Measurements from ENCODE around the gene RBM17. TPM values are rescaled to one million over a fixed set of nuclear protein-coding genes. Genes with fewer than 3 reads are reported as not detected.

Gene RBM17
- total RNA-seq, 6 donors from 2014 or later = 67.6 to 192 (median 84.8) TPM

Small RNA genes lying within 50 kb of the gene (small RNA-seq; reads per million reads assigned to genes)
- gene MIR3155A = 0 to 0.14 (median 0) reads per million in 4 donors

Other genes starting within 250 kb of the RBM17 start
- gene ANKRD16, start 199.1 kb upstream of the RBM17 start, total RNA-seq = 10 to 100 TPM in 2 of 6 donors, 1 to 10 TPM in 4; 4.3 to 27.2 (median 7.5) TPM
- 100 to 1,000 TPM in 2 of 6 donors, 10 to 100 TPM in 4; 62.4 to 186 (median 77.4) TPM for gene FBH1, start 198.8 kb upstream of the RBM17 start, total RNA-seq
- 10 to 100 TPM; 28.0 to 72.6 (median 35.1) TPM for gene IL15RA, start 111.5 kb upstream of the RBM17 start, total RNA-seq
- 1 to 10 TPM in 4 of 6 donors, under 1 TPM in 1, not detected in 1; 0.91 to 8.4 (median 4.0) TPM for gene IL2RA, start 26.7 kb upstream of the RBM17 start, total RNA-seq
- gene PFKFB3, start 113.9 kb downstream of the RBM17 start, total RNA-seq = 100 to 1,000 TPM in 1 of 6 donors, 10 to 100 TPM in 5; 48.2 to 236 (median 83.5) TPM